DMS153 treated with DMSO at 0.1 percent for 48 hours (cell line): Measurements from ENCODE around the gene MSANTD2.
A peak's percentile ranks its signal among the peaks of the same experiment; 100 is the strongest.

Experiments
- DNase-seq: peaks from one replicate; lab custom pipeline; 2025; ENCODE audit not compliant: unreplicated experiment; lab: John Stamatoyannopoulos, UW

Gene MSANTD2

GRCh38 chr11:124800226-124800929, at the start of gene MSANTD2:
Gene MSANTD2, minus strand, starts transcription at chr11:124800406. Its CDS starts 26 bp downstream, at chr11:124800380.
- DNase-seq, result peak; percentile 46

GRCh38 chr11:124846070-124846673, 46.0 kb upstream of the MSANTD2 start:
- no peak for DNase-seq

GRCh38 chr11:124844664-124845079, 44.5 kb upstream of the MSANTD2 start:
- no peak for DNase-seq

- no peak for DNase-seq
Observed at GRCh38 chr11:124843616-124843910, 43.4 kb upstream of the MSANTD2 start.

- DNase-seq, result no peak
Observed at GRCh38 chr11:124842305-124842704, 42.1 kb upstream of the MSANTD2 start.

GRCh38 chr11:124841840-124842239, 41.6 kb upstream of the MSANTD2 start:
- no peak for DNase-seq

GRCh38 chr11:124841201-124841600, 41.0 kb upstream of the MSANTD2 start:
- no peak for DNase-seq

- DNase-seq, result no peak
Observed at GRCh38 chr11:124840666-124841065, 40.5 kb upstream of the MSANTD2 start.

- no peak for DNase-seq
Observed at GRCh38 chr11:124839972-124840621, 39.9 kb upstream of the MSANTD2 start.

GRCh38 chr11:124839128-124839971, 39.1 kb upstream of the MSANTD2 start:
- no peak for DNase-seq

- no peak for DNase-seq
Observed at GRCh38 chr11:124838805-124839127, 38.6 kb upstream of the MSANTD2 start.

GRCh38 chr11:124837491-124837856, 37.3 kb upstream of the MSANTD2 start:
- DNase-seq, result peak; percentile 53

GRCh38 chr11:124835918-124836317, 35.7 kb upstream of the MSANTD2 start:
- DNase-seq, result no peak

- DNase-seq, result no peak
Observed at GRCh38 chr11:124834526-124835180, 34.4 kb upstream of the MSANTD2 start.

- DNase-seq, result no peak
Observed at GRCh38 chr11:124832571-124832970, 32.4 kb upstream of the MSANTD2 start.

GRCh38 chr11:124831897-124832296, 31.7 kb upstream of the MSANTD2 start:
- DNase-seq, result no peak

GRCh38 chr11:124830749-124831148, 30.5 kb upstream of the MSANTD2 start:
- DNase-seq, result no peak

- no peak for DNase-seq
Observed at GRCh38 chr11:124829986-124830385, 29.8 kb upstream of the MSANTD2 start.

GRCh38 chr11:124825876-124826275, 25.7 kb upstream of the MSANTD2 start:
- DNase-seq, result no peak

GRCh38 chr11:124823512-124824376, 23.5 kb upstream of the MSANTD2 start:
- DNase-seq, result no peak
